HEK293 (cell line): ENCODE data around the gene SLC11A2.
"Not testable (repeated sequence)": the region's sequence is repeated elsewhere in the genome, so short reads cannot be mapped to it uniquely, and the experiment has no call there.

ENCODE experiments used
- CTCF ChIA-PET: fragments of 350-600 bp; formaldehyde crosslinking; extraction: SDS; loops from one replicate; lab custom pipeline; 2021; ENCODE audit warnings: antibody characterized with exemption; lab: Yijun Ruan, JAX
- POLR2A ChIA-PET: fragments of 300-600 bp; formaldehyde crosslinking; extraction: SDS; loops from one replicate; lab custom pipeline; 2020; ENCODE audit warnings: antibody characterized with exemption, inconsistent platforms; lab: Yijun Ruan, JAX
- H3K27ac ChIP-seq: fragments of 200-500 bp; sonication (Bioruptor generic); 2 replicates; pipeline ENCODE4 v1.5.1; 2014; ENCODE audit warnings: low read depth, low read length, control low read depth, inconsistent platforms; ENCODE audit errors: extremely low read depth
- H3K36me3 ChIP-seq, 2 experiments: fragments of 200-500 bp in 1 of 2; sonication (Bioruptor generic) in 1 of 2; 1 replicate in 1 of 2; 2 replicates in 1 of 2; pipeline ENCODE4 v1.5.1; 2014 to 2017; ENCODE audit warnings: inconsistent platforms in 2 of 2, low read length in 2 of 2; ENCODE audit not compliant: control insufficient read depth in 2 of 2, insufficient read depth in 1 of 2
- H3K4me1 ChIP-seq: fragments of 200-500 bp; sonication (Bioruptor generic); 2 replicates; pipeline ENCODE4 v1.5.1; 2014; ENCODE audit warnings: mild to moderate bottlenecking, low read length, inconsistent platforms; ENCODE audit not compliant: control insufficient read depth, insufficient read depth
- H3K4me3 ChIP-seq: 2 replicates; pipeline ENCODE4 v1.5.1; 2011; ENCODE audit warnings: low read depth, mild to moderate bottlenecking, control low read depth, low read length, moderate library complexity
- H3K9me3 ChIP-seq: fragments of 200-500 bp; sonication (Bioruptor generic); 2 replicates; pipeline ENCODE4 v1.5.1; 2014; ENCODE audit warnings: low read depth, low read length, inconsistent platforms; ENCODE audit not compliant: control insufficient read depth, insufficient read depth
- EGR2 ChIP-seq: fragments of 450-650 bp; formaldehyde crosslinking; IDR thresholded peaks from 2 replicates; pipeline ENCODE4 v1.5.1; 2016; ENCODE audit warnings: low read depth, missing biosample characterization, missing genetic modification characterization
- GFI1B ChIP-seq: fragments of 450-650 bp; formaldehyde crosslinking; IDR thresholded peaks from 2 replicates; pipeline ENCODE4 v1.5.1; 2016; ENCODE audit warnings: missing biosample characterization, missing genetic modification characterization
- KLF1 ChIP-seq: fragments of 450-650 bp; formaldehyde crosslinking; IDR thresholded peaks from 2 replicates; pipeline ENCODE4 v1.5.1; 2016; ENCODE audit warnings: missing biosample characterization, missing genetic modification characterization
- OSR2 ChIP-seq: fragments of 450-650 bp; formaldehyde crosslinking; IDR thresholded peaks from 2 replicates; pipeline ENCODE4 v1.5.1; 2016; ENCODE audit warnings: missing biosample characterization, missing genetic modification characterization
- PRDM6 ChIP-seq: fragments of 450-650 bp; formaldehyde crosslinking; IDR thresholded peaks from 2 replicates; pipeline ENCODE4 v1.5.1; 2017; ENCODE audit warnings: missing biosample characterization, missing genetic modification characterization
- SP7 ChIP-seq: fragments of 450-650 bp; formaldehyde crosslinking; IDR thresholded peaks from 2 replicates; pipeline ENCODE4 v1.5.1; 2016; ENCODE audit warnings: missing biosample characterization, missing genetic modification characterization
- WT1 ChIP-seq: fragments of 450-650 bp; formaldehyde crosslinking; IDR thresholded peaks from 2 replicates; pipeline ENCODE4 v1.5.1; 2016; ENCODE audit warnings: missing biosample characterization, missing genetic modification characterization
- ZFHX2 ChIP-seq: fragments of 450-650 bp; formaldehyde crosslinking; conservative IDR thresholded peaks from 2 replicates; pipeline ENCODE4 v1.5.1; 2016; ENCODE audit warnings: missing biosample characterization, missing genetic modification characterization
- ZNF133 ChIP-seq: fragments of 450-650 bp; formaldehyde crosslinking; IDR thresholded peaks from 2 replicates; pipeline ENCODE4 v1.5.1; 2016; ENCODE audit warnings: missing biosample characterization, missing genetic modification characterization
- ZNF2 ChIP-seq: fragments of 450-650 bp; formaldehyde crosslinking; IDR thresholded peaks from 2 replicates; pipeline ENCODE4 v1.5.1; 2016; ENCODE audit warnings: missing biosample characterization, missing genetic modification characterization
- ZNF211 ChIP-seq: fragments of 450-650 bp; formaldehyde crosslinking; IDR thresholded peaks from 2 replicates; pipeline ENCODE4 v1.5.1; 2016; ENCODE audit warnings: low read depth, missing biosample characterization, missing genetic modification characterization
- ZNF292 ChIP-seq: fragments of 450-650 bp; formaldehyde crosslinking; IDR thresholded peaks from 2 replicates; pipeline ENCODE4 v1.5.1; 2016; ENCODE audit warnings: low read depth, missing biosample characterization, missing genetic modification characterization, borderline replicate concordance
- ZNF501 ChIP-seq: fragments of 450-650 bp; formaldehyde crosslinking; IDR thresholded peaks from 2 replicates; pipeline ENCODE4 v1.5.1; 2016; ENCODE audit warnings: missing biosample characterization, missing genetic modification characterization
- ZNF664 ChIP-seq: fragments of 450-650 bp; formaldehyde crosslinking; IDR thresholded peaks from 2 replicates; pipeline ENCODE4 v1.5.1; 2016; ENCODE audit warnings: missing biosample characterization, missing genetic modification characterization

SLC11A2 gene

GRCh38 chr12:51014467-51014866 is 11.7 kb downstream of the SLC11A2 start:
- TF ChIP-seq EGR2 (tag by site-specific recombination), result peak; percentile 94
- peak; percentile 77 for TF ChIP-seq OSR2
- peak; percentile 57; the same call in 1 of the 2 replicates for TF ChIP-seq PRDM6 (tag by site-specific recombination)
- peak; percentile 81 for TF ChIP-seq KLF1 (tag by site-specific recombination)
- TF ChIP-seq ZFHX2 (tag by site-specific recombination), result peak; percentile 94
- TF ChIP-seq SP7, result peak; percentile 69
- H3K4me1 ChIP-seq, result peaks cover 17% of the 10 kb centered on the region
- POLR2A ChIA-PET, H3K4me3 ChIP-seq, H3K27ac ChIP-seq, H3K36me3 ChIP-seq, H3K9me3 ChIP-seq: not testable (repeated sequence)
- CTCF ChIA-PET, result interaction anchor here (1.0 kb wide), 1 partner anchor 327 kb away, joined by 3 read pairs; no protein-coding TSS in a partner anchor

- peaks cover 0 to under 1% of the 10 kb centered on the region in 2 experiments; a peak in 2 of 3 replicates for H3K36me3 ChIP-seq
- H3K4me3 ChIP-seq, result no peak overlapping the region
- no peak overlapping the region for H3K27ac ChIP-seq
- ChIA-PET POLR2A (interaction anchor here (0.6 to 0.9 kb wide), 2 partner anchors 30 to 70 kb away, joined by 3 read pairs; partner anchors contain the start of gene CSRNP2), CTCF (interaction anchor here (0.6 kb wide), 1 partner anchor 248 kb away, joined by 3 read pairs; no protein-coding TSS in a partner anchor)
- H3K4me1 ChIP-seq, result peaks cover 20% of the 10 kb centered on the region
- H3K9me3 ChIP-seq, result no peaks in the 10 kb centered on the region
- TF ChIP-seq ZNF501 (no peak), ZNF133 (tag by site-specific recombination) (no peak)
Observed at GRCh38 chr12:51013441-51013840, 12.7 kb downstream of the SLC11A2 start.

GRCh38 chr12:51012570-51013236 is 13.5 kb downstream of the SLC11A2 start:
- ChIA-PET CTCF (interaction anchor here (0.7 to 1.9 kb wide), 3 partner anchors 15 to 549 kb away, joined by 3 to 8 read pairs (median 4); no protein-coding TSS in a partner anchor), POLR2A (interaction anchor here (0.6 to 1.2 kb wide), 4 partner anchors 12 to 70 kb away, joined by 3 read pairs; partner anchors contain the start of genes CSRNP2 and SLC11A2)
- Histone ChIP-seq H3K36me3 (peaks cover 5 to 7% of the 10 kb centered on the region in 2 experiments; a peak in 2 of 3 replicates), H3K27ac (no peak overlapping the region), H3K9me3 (no peaks in the 10 kb centered on the region), H3K4me3 (no peak overlapping the region), H3K4me1 (peaks cover 20% of the 10 kb centered on the region)
- TF ChIP-seq WT1 (tag by site-specific recombination), result no peak
- peak; percentile 83 for TF ChIP-seq ZNF664 (tag by site-specific recombination)
- 0 out of 2 replicates have a peak, but pooled peaks have one; percentile 43 for TF ChIP-seq ZNF211 (tag by site-specific recombination)
- peak; percentile 83 for TF ChIP-seq PRDM6 (tag by site-specific recombination)
- TF ChIP-seq GFI1B (tag by site-specific recombination), result peak; percentile 25; the same call in 1 of the 2 replicates
- TF ChIP-seq ZNF292 (tag by site-specific recombination), result 0 out of 2 replicates have a peak, but pooled peaks have one; percentile 2
- TF ChIP-seq ZNF2 (tag by site-specific recombination), result no peak
